Suprapubic skin (tissue), 4 donors: Measurements from ENCODE around the gene MARCHF3. TPM values are rescaled to one million over a fixed set of nuclear protein-coding genes. Genes with fewer than 3 reads are reported as not detected.
"Not testable (repeated sequence)": the region's sequence is repeated elsewhere in the genome, so short reads cannot be mapped to it uniquely, and the experiment has no call there.

Source experiments
- DNase-seq, 2 donors: peaks; one replicate each; pipeline ENCODE4 v3.0.0-alpha.2; 2019; ENCODE audit warnings: low spot score in 2 of 2
- H3K27ac ChIP-seq: fragments of 200-600 bp; sonication (generic); one replicate; pipeline ENCODE4 v1.5.1; 2019
- H3K27me3 ChIP-seq: fragments of 200-600 bp; sonication (generic); one replicate; pipeline ENCODE4 v1.5.1; 2019
- H3K36me3 ChIP-seq: fragments of 200-600 bp; sonication (generic); one replicate; pipeline ENCODE4 v1.5.1; 2019
- H3K4me1 ChIP-seq: fragments of 200-600 bp; sonication (generic); one replicate; pipeline ENCODE4 v1.5.1; 2019
- H3K4me3 ChIP-seq: fragments of 200-600 bp; sonication (generic); one replicate; pipeline ENCODE4 v1.5.1; 2019; ENCODE audit warnings: mild to moderate bottlenecking
- H3K9me3 ChIP-seq: fragments of 200-600 bp; sonication (generic); one replicate; pipeline ENCODE4 v1.5.1; 2019
- EP300 ChIP-seq: sonication (generic); formaldehyde crosslinking; IDR thresholded peaks from one replicate; pipeline ENCODE4 v1.6.1; 2017; ENCODE audit warnings: antibody characterized with exemption
- POLR2A ChIP-seq, 2 donors: fragments of 450-650 bp; IDR thresholded peaks; one replicate each; pipeline ENCODE4 v1.6.1; 2017; ENCODE audit warnings: antibody characterized with exemption in 2 of 2, mild to moderate bottlenecking in 2 of 2, moderate library complexity in 2 of 2
- POLR2AphosphoS5 ChIP-seq, 3 donors: sonication (generic); formaldehyde crosslinking; IDR thresholded peaks; one replicate each; pipeline ENCODE4 v1.6.1; 2017; ENCODE audit warnings: antibody characterized with exemption in 3 of 3
- WGBS: methylation state at CpG from one replicate; pipeline ENCODE4 v1.1.5; 2018; 5-methylcytosine and 5-hydroxymethylcytosine counted together
- total RNA-seq, 4 donors: library from RNA; depleted of rRNA; stranded (reverse); fragments of >200 nt; gene quantifications; one replicate each; pipeline ENCODE4 v1.1.0, GENCODE V29; 2016
- TF ChIP-seq, protein P1 (sequence below), 2 donors: fragments of 200-600 bp in 1 of 2; fragments of 450-650 bp in 1 of 2; sonication (generic) in 1 of 2; IDR thresholded peaks; one replicate each; pipeline ENCODE4 v1.5.1; 2016 to 2019; ENCODE audit warnings: antibody characterized with exemption in 2 of 2, mild to moderate bottlenecking in 1 of 2, moderate library complexity in 1 of 2

MARCHF3 gene
- total RNA-seq, 4 donors from 2014 or later, result 13.9 to 34.8 (median 27.0) TPM

DNA sequence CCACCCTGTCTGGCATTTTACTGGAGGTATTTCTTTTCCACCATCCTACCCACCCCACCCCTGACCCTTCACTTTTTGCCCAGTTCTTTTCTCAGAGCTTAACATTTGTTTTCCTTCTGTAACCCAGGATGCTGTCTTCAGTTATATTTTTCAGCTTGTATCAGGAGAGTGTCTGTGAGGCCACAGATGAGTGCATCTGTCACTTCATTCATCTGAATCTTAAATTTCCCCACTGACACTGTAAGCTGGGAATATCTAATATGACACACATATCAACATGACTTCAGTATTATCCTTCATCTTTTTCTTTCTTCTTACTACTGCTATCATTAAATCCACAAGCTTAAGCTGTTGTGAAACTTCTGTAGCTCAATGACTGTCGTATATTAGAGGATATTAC, 4.9 kb downstream of the MARCHF3 start:
- no peaks in the 10 kb centered on the region for H3K27me3 ChIP-seq
- DNase-seq, result no peak
- no peak overlapping the region for H3K4me3 ChIP-seq
- no peak overlapping the region for H3K27ac ChIP-seq
- TF ChIP-seq POLR2AphosphoS5 (IDR thresholded peaks at IDR 0.05) (no peak), EP300 (no peak), POLR2A (IDR thresholded peaks at IDR 0.05) (no peak)
- TF ChIP-seq, protein P1, sequence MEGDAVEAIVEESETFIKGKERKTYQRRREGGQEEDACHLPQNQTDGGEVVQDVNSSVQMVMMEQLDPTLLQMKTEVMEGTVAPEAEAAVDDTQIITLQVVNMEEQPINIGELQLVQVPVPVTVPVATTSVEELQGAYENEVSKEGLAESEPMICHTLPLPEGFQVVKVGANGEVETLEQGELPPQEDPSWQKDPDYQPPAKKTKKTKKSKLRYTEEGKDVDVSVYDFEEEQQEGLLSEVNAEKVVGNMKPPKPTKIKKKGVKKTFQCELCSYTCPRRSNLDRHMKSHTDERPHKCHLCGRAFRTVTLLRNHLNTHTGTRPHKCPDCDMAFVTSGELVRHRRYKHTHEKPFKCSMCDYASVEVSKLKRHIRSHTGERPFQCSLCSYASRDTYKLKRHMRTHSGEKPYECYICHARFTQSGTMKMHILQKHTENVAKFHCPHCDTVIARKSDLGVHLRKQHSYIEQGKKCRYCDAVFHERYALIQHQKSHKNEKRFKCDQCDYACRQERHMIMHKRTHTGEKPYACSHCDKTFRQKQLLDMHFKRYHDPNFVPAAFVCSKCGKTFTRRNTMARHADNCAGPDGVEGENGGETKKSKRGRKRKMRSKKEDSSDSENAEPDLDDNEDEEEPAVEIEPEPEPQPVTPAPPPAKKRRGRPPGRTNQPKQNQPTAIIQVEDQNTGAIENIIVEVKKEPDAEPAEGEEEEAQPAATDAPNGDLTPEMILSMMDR (IDR thresholded peaks at IDR 0.05), result no peak
- peaks cover 16% of the 10 kb centered on the region for H3K4me1 ChIP-seq
- WGBS, result 77% methylated on average over 1 of the region's 1 CpG
- no peaks in the 10 kb centered on the region for H3K9me3 ChIP-seq
- no peaks in the 10 kb centered on the region for H3K36me3 ChIP-seq

DNA sequence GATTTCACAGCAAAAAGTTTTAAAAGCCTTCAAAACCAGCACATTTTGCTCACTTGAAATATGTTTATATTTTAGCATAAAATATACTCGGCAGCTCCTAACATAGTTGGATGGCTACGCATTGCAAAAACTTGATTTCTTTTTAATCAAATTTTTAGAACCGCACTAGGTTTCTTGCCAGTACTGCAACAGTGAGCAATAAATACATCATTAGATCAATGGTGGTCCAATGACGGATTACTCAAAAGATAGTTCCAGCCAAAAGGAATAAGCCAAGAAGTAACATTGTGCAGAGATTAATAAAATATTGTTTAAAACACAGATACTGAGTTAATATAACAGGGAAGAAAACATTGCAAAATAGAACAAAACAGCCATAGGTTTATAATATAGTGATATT, 5.5 kb downstream of the MARCHF3 start:
- Histone ChIP-seq H3K27ac (no peak overlapping the region), H3K36me3 (no peaks in the 10 kb centered on the region), H3K27me3 (no peaks in the 10 kb centered on the region), H3K4me3 (no peak overlapping the region), H3K9me3 (no peaks in the 10 kb centered on the region), H3K4me1 (peaks cover 15% of the 10 kb centered on the region)
- 59% methylated on average over 4 of the region's 4 CpGs for WGBS
- no peak for TF ChIP-seq POLR2A (IDR thresholded peaks at IDR 0.05)
- TF ChIP-seq EP300, result no peak
- TF ChIP-seq, protein P1 (IDR thresholded peaks at IDR 0.05), result no peak
- TF ChIP-seq POLR2AphosphoS5 (IDR thresholded peaks at IDR 0.05), result no peak
- no peak for DNase-seq

DNA sequence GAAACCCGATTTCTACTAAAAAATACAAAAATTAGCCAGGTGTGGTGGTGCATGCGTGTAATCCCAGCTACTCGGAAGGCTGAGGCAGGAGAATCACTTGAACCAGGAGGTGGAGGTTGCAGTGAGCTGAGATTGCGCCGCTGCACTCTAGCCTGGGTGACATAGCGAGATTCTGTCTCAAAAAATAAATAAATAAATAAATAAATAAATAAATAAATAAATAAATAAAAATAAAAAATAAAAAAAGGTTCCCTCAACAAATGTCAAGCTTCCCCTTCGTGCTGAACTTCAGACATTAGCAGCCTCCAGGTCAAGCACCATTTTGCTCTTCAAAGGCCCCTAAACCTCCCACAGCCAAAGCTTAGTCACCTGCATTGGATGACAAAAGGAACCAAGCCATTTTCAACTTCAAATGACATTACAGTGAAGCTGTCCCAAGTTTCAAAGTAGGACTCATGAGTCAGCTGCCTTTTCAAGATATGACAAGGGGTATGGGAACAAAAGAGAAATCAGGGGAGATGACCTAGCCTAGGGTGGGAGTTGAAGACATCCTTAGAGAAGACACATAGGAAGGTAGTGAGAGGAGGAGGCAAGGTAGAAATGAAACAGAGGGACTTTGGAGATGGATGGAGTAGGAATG, 6.7 kb downstream of the MARCHF3 start:
- WGBS, result 95% methylated on average over 7 of the region's 7 CpGs
- H3K27me3 ChIP-seq, H3K9me3 ChIP-seq, H3K4me3 ChIP-seq, DNase-seq, H3K4me1 ChIP-seq, H3K27ac ChIP-seq, H3K36me3 ChIP-seq: not testable (repeated sequence)

DNA sequence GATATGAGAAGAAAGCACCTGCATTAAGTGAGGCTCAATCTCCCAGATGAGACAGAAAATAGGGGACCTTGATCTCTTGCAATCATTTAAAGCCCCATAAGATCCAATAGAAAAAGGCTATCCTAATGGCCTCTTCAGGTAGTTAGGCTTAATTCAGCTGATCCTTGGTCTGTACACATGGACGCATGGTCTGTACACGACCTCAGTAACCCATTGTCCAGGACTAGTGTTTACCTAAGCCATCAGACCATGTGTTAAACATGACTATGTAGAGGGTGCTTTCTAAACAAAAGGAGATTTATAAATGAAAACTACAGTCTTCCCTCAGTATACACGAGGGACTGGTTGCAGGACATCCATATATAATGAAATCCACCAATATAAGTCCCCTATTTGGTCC, 7.5 kb downstream of the MARCHF3 start:
- Histone ChIP-seq H3K27me3 (no peaks in the 10 kb centered on the region), H3K27ac (no peak overlapping the region), H3K9me3 (no peaks in the 10 kb centered on the region), H3K4me3 (no peak overlapping the region), H3K4me1 (peaks cover 2% of the 10 kb centered on the region), H3K36me3 (no peaks in the 10 kb centered on the region)
- TF ChIP-seq POLR2AphosphoS5 (IDR thresholded peaks at IDR 0.05) (no peak), POLR2A (IDR thresholded peaks at IDR 0.05) (no peak), EP300 (no peak)
- TF ChIP-seq, protein P1 (IDR thresholded peaks at IDR 0.05), result no peak
- no peak for DNase-seq
- 89% methylated on average over 3 of the region's 3 CpGs for WGBS

DNA sequence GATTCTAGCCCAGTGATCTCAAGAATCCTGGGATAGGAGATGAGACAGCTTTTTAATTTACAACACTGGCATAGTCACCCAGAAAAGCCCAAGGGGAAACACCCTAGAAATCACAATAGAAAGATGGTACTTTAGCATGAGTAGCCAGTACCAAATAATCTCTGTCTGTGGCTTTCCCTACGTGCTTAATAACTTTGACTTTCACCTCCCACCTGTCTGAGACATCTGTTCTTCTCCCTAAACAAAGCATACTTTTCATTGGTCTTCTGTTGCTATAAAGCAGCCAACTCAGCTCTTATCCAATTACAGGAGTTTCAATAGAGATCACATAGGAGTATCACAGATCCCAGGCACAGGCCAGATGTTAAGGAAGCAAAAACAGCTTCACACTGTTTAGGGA, 10.4 kb downstream of the MARCHF3 start:
- no peak overlapping the region for H3K4me3 ChIP-seq
- H3K9me3 ChIP-seq, result no peaks in the 10 kb centered on the region
- no peaks in the 10 kb centered on the region for H3K27me3 ChIP-seq
- 80% methylated on average over 1 of the region's 1 CpG for WGBS
- no peaks in the 10 kb centered on the region for H3K36me3 ChIP-seq
- H3K4me1 ChIP-seq, result no peaks in the 10 kb centered on the region
- H3K27ac ChIP-seq, result no peak overlapping the region
- no peak for DNase-seq
- TF ChIP-seq POLR2A (IDR thresholded peaks at IDR 0.05) (no peak), POLR2AphosphoS5 (IDR thresholded peaks at IDR 0.05) (no peak), EP300 (no peak)
- TF ChIP-seq, protein P1 (IDR thresholded peaks at IDR 0.05), result no peak

DNA sequence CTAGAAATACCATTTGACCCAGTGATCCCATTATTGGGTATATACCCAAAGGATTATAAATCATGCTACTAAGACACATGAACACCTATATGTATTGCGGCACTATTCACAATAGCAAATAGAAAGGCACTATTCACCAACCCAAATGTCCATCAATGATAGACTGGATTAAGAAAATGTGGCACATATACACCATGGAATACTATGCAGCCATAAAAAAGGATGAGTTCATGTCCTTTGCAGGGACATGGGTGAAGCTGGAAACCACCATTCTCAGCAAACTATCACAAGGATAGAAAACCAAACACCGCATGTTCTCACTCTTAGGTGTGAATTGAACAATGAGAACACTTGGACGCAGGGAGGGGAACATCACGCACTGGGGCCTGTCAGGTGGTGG, 13.6 kb downstream of the MARCHF3 start:
- not testable (repeated sequence) for H3K4me1 ChIP-seq, H3K4me3 ChIP-seq, H3K27me3 ChIP-seq, H3K36me3 ChIP-seq, H3K9me3 ChIP-seq, DNase-seq, H3K27ac ChIP-seq
- WGBS, result 97% methylated on average over 4 of the region's 4 CpGs
